ENCODE data around the gene TTC12.

GRCh38 chr11:113382121-113382520, 67.7 kb downstream of the TTC12 start:
- TF ChIP-seq POLR2A (IDR thresholded peaks at IDR 0.05; ENCODE audit: low read depth, low read length) (no peak), CTCF (IDR thresholded peaks at IDR 0.05; ENCODE audit: extremely low read depth in 1 of 2, insufficient read depth in 1 of 2, low read depth in 1 of 2, low read length in 2 of 2) (no peak)
